CD14-positive monocyte (primary cell): Measurements from ENCODE around the gene RSF1. TPM values are rescaled to one million over a fixed set of nuclear protein-coding genes. Genes with fewer than 3 reads are reported as not detected.

Experiments used
- DNase-seq, 3 donors: peaks; one replicate each; pipeline ENCODE4 v3.0.0-alpha.2; 2011 to 2022
- H2AFZ ChIP-seq: 2 replicates; pipeline ENCODE4 v1.6.0; 2012; ENCODE audit warnings: mild to moderate bottlenecking, low read depth, low read length, inconsistent platforms; ENCODE audit not compliant: insufficient read depth, poor library complexity, severe bottlenecking
- H3K27ac ChIP-seq, 2 donors: 1 replicate in 1 of 2; 2 replicates in 1 of 2; pipeline ENCODE4 v1.5.1; 2012 to 2013; ENCODE audit warnings: low read length in 2 of 2, control low read depth in 1 of 2, inconsistent platforms in 1 of 2, low read depth in 1 of 2, mild to moderate bottlenecking in 1 of 2
- H3K27me3 ChIP-seq, 2 donors: one replicate each; pipeline versions ENCODE4 v1.6.0 to v1.6.1; 2011 to 2013; ENCODE audit warnings: low read length in 2 of 2; ENCODE audit not compliant: control insufficient read depth in 2 of 2, insufficient read depth in 2 of 2
- H3K36me3 ChIP-seq, 2 donors: replicated peaks in 1 of 2; 1 replicate in 1 of 2; 2 replicates in 1 of 2; pipeline versions ENCODE4 v1.5.1 to v1.6.1; 2012 to 2013; ENCODE audit warnings: low read length in 2 of 2, control low read depth in 1 of 2, inconsistent platforms in 1 of 2, mild to moderate bottlenecking in 1 of 2; ENCODE audit not compliant: insufficient read depth in 2 of 2, control insufficient read depth in 1 of 2
- H3K4me1 ChIP-seq, 2 donors: 1 replicate in 1 of 2; 2 replicates in 1 of 2; pipeline versions ENCODE4 v1.5.1 to v1.6.1; 2012 to 2013; ENCODE audit warnings: low read length in 2 of 2, control low read depth in 1 of 2, inconsistent platforms in 1 of 2, mild to moderate bottlenecking in 1 of 2, moderate library complexity in 1 of 2; ENCODE audit not compliant: insufficient read depth in 2 of 2, control insufficient read depth in 1 of 2
- H3K4me2 ChIP-seq: replicated peaks from 2 replicates; pipeline ENCODE3; 2012; ENCODE audit warnings: low read length, moderate library complexity, mild to moderate bottlenecking; ENCODE audit not compliant: poor library complexity, severe bottlenecking; ENCODE audit errors: extremely low read depth
- H3K4me3 ChIP-seq, 3 experiments: fragments of 200-600 bp in 1 of 3; sonication (generic) in 1 of 3; replicated peaks in 1 of 3; 1 replicate in 2 of 3; 2 replicates in 1 of 3; pipeline ENCODE4 v1.5.1; 2011 to 2013; ENCODE audit warnings: low read length in 3 of 3, mild to moderate bottlenecking in 3 of 3, control low read depth in 2 of 3, low read depth in 2 of 3, inconsistent platforms in 1 of 3, moderate library complexity in 1 of 3
- H3K79me2 ChIP-seq: 2 replicates; pipeline ENCODE4 v1.6.0; 2012; ENCODE audit warnings: mild to moderate bottlenecking, control low read depth, inconsistent platforms, low read length, moderate library complexity; ENCODE audit not compliant: insufficient read depth
- H3K9ac ChIP-seq: 2 replicates; pipeline ENCODE4 v1.6.0; 2017; ENCODE audit warnings: low read length, mild to moderate bottlenecking; ENCODE audit not compliant: insufficient read depth, poor library complexity, severe bottlenecking
- H3K9me3 ChIP-seq, 2 donors: replicated peaks in 1 of 2; 1 replicate in 1 of 2; 2 replicates in 1 of 2; pipeline versions ENCODE4 v1.5.1 to v1.6.1; 2012 to 2013; ENCODE audit warnings: low read length in 2 of 2, control low read depth in 1 of 2; ENCODE audit not compliant: control insufficient read depth in 1 of 2, insufficient read depth in 1 of 2
- H4K20me1 ChIP-seq: 2 replicates; pipeline ENCODE4 v1.6.0; 2012; ENCODE audit warnings: mild to moderate bottlenecking, low read length, control low read depth, moderate library complexity; ENCODE audit not compliant: insufficient read depth
- H3K27ac Mint-ChIP-seq, 7 donors: one replicate each; pipeline ENCODE4 v1.8.0; 2020; ENCODE audit warnings: mild to moderate bottlenecking in 7 of 7, mixed read lengths in 7 of 7, moderate library complexity in 6 of 7, inconsistent platforms in 2 of 7
- H3K27me3 Mint-ChIP-seq, 3 donors: one replicate each; pipeline ENCODE4 v1.8.0; 2021 to 2022; ENCODE audit warnings: low read depth in 3 of 3, mild to moderate bottlenecking in 3 of 3, mixed read lengths in 3 of 3, moderate library complexity in 3 of 3, inconsistent platforms in 1 of 3
- H3K36me3 Mint-ChIP-seq, 2 donors: one replicate each; pipeline ENCODE4 v1.8.0; 2020; ENCODE audit warnings: mixed read lengths in 2 of 2, inconsistent platforms in 1 of 2, mild to moderate bottlenecking in 1 of 2
- H3K4me1 Mint-ChIP-seq: one replicate; pipeline ENCODE4 v1.8.0; 2020; ENCODE audit warnings: mild to moderate bottlenecking, mixed read lengths
- H3K4me3 Mint-ChIP-seq, 2 donors: one replicate each; pipeline ENCODE4 v1.8.0; 2020; ENCODE audit warnings: mild to moderate bottlenecking in 2 of 2, mixed read lengths in 2 of 2, moderate library complexity in 1 of 2
- H3K9me3 Mint-ChIP-seq, 7 donors: one replicate each; pipeline ENCODE4 v1.8.0; 2020 to 2022; ENCODE audit warnings: mixed read lengths in 7 of 7, mild to moderate bottlenecking in 6 of 7, moderate library complexity in 6 of 7, inconsistent platforms in 2 of 7
- WGBS: methylation state at CpG from one replicate; pipeline ENCODE4 v1.1.5; 2013; ENCODE audit warnings: missing lambda C conversion rate; ENCODE audit not compliant: insufficient coverage; 5-methylcytosine and 5-hydroxymethylcytosine counted together
- intact Hi-C, 2 donors: fragments of 100-400 bp; cut with micrococcal nuclease; formaldehyde crosslinking; loops; one replicate each; pipeline versions ENCODE4 v1.15.0 to v1.15.1; 2023
- polyA plus RNA-seq, 3 donors: library from polyadenylated mRNA; depleted of rRNA in 1 of 3; unstranded in 2 of 3; stranded (reverse) in 1 of 3; fragments of 300-500 nt in 2 of 3; fragments of >200 nt in 1 of 3; fragmentation: Illumina TruSeq in 2 of 3; gene quantifications; 1 replicate in 2 of 3; 2 replicates in 1 of 3; pipeline ENCODE4 v1.2.3, GENCODE V29; 2012 to 2021
- TF ChIP-seq, protein P1 (sequence below): fragments of 200-600 bp; IDR thresholded peaks from one replicate; pipeline ENCODE4 v1.8.0; 2022; ENCODE audit warnings: antibody characterized with exemption, mild to moderate bottlenecking

The RSF1 gene
- polyA plus RNA-seq, 3 donors: 8.3 to 14.8 (median 9.2) TPM

DNA sequence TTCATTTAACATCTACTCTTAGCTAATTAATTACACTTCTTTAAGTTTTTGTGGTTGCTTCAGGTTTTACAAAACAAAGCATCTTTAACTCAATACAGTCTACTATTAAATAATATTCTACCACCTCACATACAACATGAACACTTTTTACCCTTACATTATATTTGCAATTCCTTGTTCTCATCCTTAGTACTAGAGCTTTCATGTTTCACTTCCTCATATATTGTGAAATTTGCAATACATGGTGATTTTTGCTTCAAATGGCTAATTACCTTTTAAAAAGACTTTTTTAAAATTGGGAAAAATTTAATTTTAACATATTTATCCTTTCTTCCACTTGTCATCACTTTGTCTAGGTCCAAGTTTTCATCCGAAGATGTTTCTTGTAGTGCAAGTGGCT lies 37.5 kb downstream of the RSF1 start:
- Mint-ChIP-seq H3K36me3 (peaks cover 0 to 3% of the 10 kb centered on the region in 2 donors), H3K4me3 (no peak overlapping the region), H3K27ac (peak overlapping the region in 2 of 7 donors; percentile 31), H3K27me3 (peaks cover 0 to 4% (median 0%) of the 10 kb centered on the region in 3 donors), H3K9me3 (no peaks in the 10 kb centered on the region), H3K4me1 (peaks cover 18% of the 10 kb centered on the region)
- peaks cover 4 to 14% of the 10 kb centered on the region in 2 donors for H3K4me1 ChIP-seq
- no peak overlapping the region for H3K4me3 ChIP-seq
- no peaks in the 10 kb centered on the region for H3K27me3 ChIP-seq
- no peaks in the 10 kb centered on the region for H3K9me3 ChIP-seq
- H3K36me3 ChIP-seq: peaks cover 0 to 3% of the 10 kb centered on the region in 2 donors
- H2AFZ ChIP-seq: no peak overlapping the region
- TF ChIP-seq, protein P1, sequence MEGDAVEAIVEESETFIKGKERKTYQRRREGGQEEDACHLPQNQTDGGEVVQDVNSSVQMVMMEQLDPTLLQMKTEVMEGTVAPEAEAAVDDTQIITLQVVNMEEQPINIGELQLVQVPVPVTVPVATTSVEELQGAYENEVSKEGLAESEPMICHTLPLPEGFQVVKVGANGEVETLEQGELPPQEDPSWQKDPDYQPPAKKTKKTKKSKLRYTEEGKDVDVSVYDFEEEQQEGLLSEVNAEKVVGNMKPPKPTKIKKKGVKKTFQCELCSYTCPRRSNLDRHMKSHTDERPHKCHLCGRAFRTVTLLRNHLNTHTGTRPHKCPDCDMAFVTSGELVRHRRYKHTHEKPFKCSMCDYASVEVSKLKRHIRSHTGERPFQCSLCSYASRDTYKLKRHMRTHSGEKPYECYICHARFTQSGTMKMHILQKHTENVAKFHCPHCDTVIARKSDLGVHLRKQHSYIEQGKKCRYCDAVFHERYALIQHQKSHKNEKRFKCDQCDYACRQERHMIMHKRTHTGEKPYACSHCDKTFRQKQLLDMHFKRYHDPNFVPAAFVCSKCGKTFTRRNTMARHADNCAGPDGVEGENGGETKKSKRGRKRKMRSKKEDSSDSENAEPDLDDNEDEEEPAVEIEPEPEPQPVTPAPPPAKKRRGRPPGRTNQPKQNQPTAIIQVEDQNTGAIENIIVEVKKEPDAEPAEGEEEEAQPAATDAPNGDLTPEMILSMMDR: no peak
- H3K4me2 ChIP-seq: no peak overlapping the region
- H3K9ac ChIP-seq: no peak overlapping the region
- no CpG with 5 or more reads among the region's 1 CpG for WGBS
- H3K79me2 ChIP-seq: peaks cover 89% of the 10 kb centered on the region
- peak in 2 of 3 donors; percentile 24 to 35 for DNase-seq
- H3K27ac ChIP-seq: no peak overlapping the region
- intact Hi-C loops: no loop called here
- peaks cover 97% of the 10 kb centered on the region for H4K20me1 ChIP-seq

GRCh38 chr11:77779935-77780334 lies 40.6 kb downstream of the RSF1 start:
- no peak overlapping the region for H3K4me3 Mint-ChIP-seq
- H3K79me2 ChIP-seq: peaks cover 92% of the 10 kb centered on the region
- no peak overlapping the region for H3K27ac Mint-ChIP-seq
- no peak for DNase-seq
- no peak overlapping the region for H3K27ac ChIP-seq
- no peak overlapping the region for H3K4me3 ChIP-seq
- H3K36me3 ChIP-seq: peaks cover 0 to 14% of the 10 kb centered on the region in 2 donors
- peaks cover 4 to 14% of the 10 kb centered on the region in 2 donors for H3K4me1 ChIP-seq
- no peak overlapping the region for H3K4me2 ChIP-seq
- H3K9me3 Mint-ChIP-seq: no peaks in the 10 kb centered on the region
- H3K27me3 ChIP-seq: no peaks in the 10 kb centered on the region
- peaks cover 4 to 7% of the 10 kb centered on the region in 2 donors for H3K36me3 Mint-ChIP-seq
- intact Hi-C loops: no loop called here
- no peak overlapping the region for H3K9ac ChIP-seq
- no peak overlapping the region for H2AFZ ChIP-seq
- peaks cover 20% of the 10 kb centered on the region for H3K4me1 Mint-ChIP-seq
- TF ChIP-seq, protein P1: no peak
- H3K9me3 ChIP-seq: no peaks in the 10 kb centered on the region
- H3K27me3 Mint-ChIP-seq: peaks cover 0 to 4% (median 0%) of the 10 kb centered on the region in 3 donors
- H4K20me1 ChIP-seq: peaks cover 95% of the 10 kb centered on the region
